GM12878 (cell line): ENCODE results near the gene ADAMTSL3. TPM values are rescaled to one million over a fixed set of nuclear protein-coding genes. Genes with fewer than 3 reads are reported as not detected.

ENCODE experiments used
- ATAC-seq: fragments of 200-7000 bp; cut with Tn5 transposase; 3 replicates; pipeline ENCODE4 v1.9.1; 2020; ENCODE audit warnings: mild to moderate bottlenecking, moderate library complexity
- BruUV-seq: library from RNA; stranded (reverse); fragments of 400-500 nt; replicated peaks from 2 replicates; lab custom pipeline; 2021; lab: Mats Ljungman, UMichigan
- CTCF ChIA-PET: fragments of 300-600 bp; sonication (Branson Sonifier 250); formaldehyde crosslinking; extraction: SDS; loops from one replicate; lab custom pipeline; 2021; ENCODE audit warnings: inconsistent platforms; lab: Yijun Ruan, JAX
- POLR2A ChIA-PET: fragments of 350-600 bp; formaldehyde crosslinking; extraction: SDS; loops from one replicate; lab custom pipeline; 2021; ENCODE audit warnings: inconsistent platforms; lab: Charles Lee
- RAD21 ChIA-PET: fragments of 300-600 bp; sonication (Branson Sonifier 250); formaldehyde crosslinking; loops from one replicate; lab custom pipeline; 2023; ENCODE audit warnings: antibody characterized with exemption; ENCODE audit not compliant: unreplicated experiment; lab: Charles Lee
- SMC1A ChIA-PET: fragments of 300-600 bp; sonication (Branson Sonifier 250); formaldehyde crosslinking; loops from one replicate; lab custom pipeline; 2023; ENCODE audit not compliant: unreplicated experiment, uncharacterized antibody; lab: Charles Lee
- DNase-seq: peaks from one replicate; pipeline ENCODE4 v3.0.0-alpha.2; 2011; ENCODE audit warnings: low read depth, low spot score
- FAIRE-seq: peaks from 3 replicates; lab custom pipeline; 2011; peaks lifted over from hg19 to GRCh38; lab: Jason Lieb, UNC
- H2AFZ ChIP-seq: 2 replicates; pipeline ENCODE4 v1.6.0; 2011; ENCODE audit warnings: low read depth, low read length, control low read depth; ENCODE audit not compliant: control insufficient read depth
- H3K27ac ChIP-seq: 2 replicates; pipeline ENCODE4 v1.5.1; 2011; ENCODE audit warnings: control low read depth; ENCODE audit not compliant: control insufficient read depth, insufficient read depth
- H3K27me3 ChIP-seq, 2 experiments: replicated peaks in 1 of 2; 2 replicates each; pipeline versions ENCODE4 v1.6.0 to v1.6.1; 2011; ENCODE audit warnings: low read length in 1 of 2; ENCODE audit not compliant: control insufficient read depth in 2 of 2, insufficient read depth in 2 of 2
- H3K36me3 ChIP-seq, 2 experiments: 2 replicates each; pipeline ENCODE4 v1.5.1; 2011; ENCODE audit warnings: low read length in 1 of 2; ENCODE audit not compliant: control insufficient read depth in 2 of 2, insufficient read depth in 2 of 2
- H3K4me1 ChIP-seq: 2 replicates; pipeline ENCODE4 v1.6.1; 2011; ENCODE audit warnings: mild to moderate bottlenecking, low read length, moderate library complexity, mixed read lengths; ENCODE audit not compliant: control insufficient read depth, insufficient read depth
- H3K4me2 ChIP-seq: 2 replicates; pipeline ENCODE4 v1.6.0; 2011; ENCODE audit warnings: control low read depth; ENCODE audit not compliant: control insufficient read depth, insufficient read depth
- H3K4me3 ChIP-seq: fragments of 200-600 bp; sonication (generic); 2 replicates; pipeline ENCODE4 v1.5.1; 2016
- H3K79me2 ChIP-seq: 2 replicates; pipeline ENCODE4 v1.6.0; 2011; ENCODE audit warnings: low read length; ENCODE audit not compliant: control insufficient read depth, insufficient read depth
- H3K9ac ChIP-seq: 2 replicates; pipeline ENCODE4 v1.8.0; 2011; ENCODE audit warnings: low read length, control low read depth, mixed read lengths; ENCODE audit not compliant: control insufficient read depth, insufficient read depth
- H3K9me3 ChIP-seq: replicated peaks from 3 replicates; pipeline ENCODE4 v1.5.1; 2011; ENCODE audit warnings: mild to moderate bottlenecking, low read length; ENCODE audit not compliant: control insufficient read depth, insufficient read depth
- H4K20me1 ChIP-seq: 2 replicates; pipeline ENCODE4 v1.6.0; 2011; ENCODE audit not compliant: control insufficient read depth, insufficient read depth
- ASH2L ChIP-seq: fragments of 300-600, 200-600 bp; sonication (generic); IDR thresholded peaks from 2 replicates; pipeline ENCODE4 v1.6.1; 2017; ENCODE audit warnings: low read depth, mild to moderate bottlenecking, borderline replicate concordance
- CHD4 ChIP-seq: fragments of 200-600 bp; sonication (generic); IDR thresholded peaks from 2 replicates; pipeline ENCODE4 v1.6.1; 2016; ENCODE audit warnings: mild to moderate bottlenecking
- ELK1 ChIP-seq: IDR thresholded peaks from 2 replicates; pipeline ENCODE4 v1.6.1; 2012; ENCODE audit warnings: low read depth, low read length, improper control_type of control experiment
- IRF3 ChIP-seq: fragments of 450-650 bp; IDR thresholded peaks from 2 replicates; pipeline ENCODE4 v1.6.1; 2014; ENCODE audit warnings: mild to moderate bottlenecking
- JUNB ChIP-seq: IDR thresholded peaks from 2 replicates; pipeline ENCODE4 v1.6.1; 2016; ENCODE audit warnings: antibody characterized with exemption, mild to moderate bottlenecking
- JUND ChIP-seq: IDR thresholded peaks from 2 replicates; pipeline ENCODE4 v1.6.1; 2012; ENCODE audit warnings: low read depth, mild to moderate bottlenecking, low read length, improper control_type of control experiment, moderate library complexity
- POLR2A ChIP-seq: IDR thresholded peaks from 2 replicates; pipeline ENCODE4 v1.6.1; 2011; ENCODE audit warnings: low read depth, mild to moderate bottlenecking, low read length
- USF2 ChIP-seq: IDR thresholded peaks from 2 replicates; pipeline ENCODE4 v1.6.1; 2011; ENCODE audit warnings: low read depth, low read length, improper control_type of control experiment, borderline replicate concordance
- ZBTB11 ChIP-seq: fragments of 450-650 bp; formaldehyde crosslinking; IDR thresholded peaks from 2 replicates; pipeline ENCODE4 v1.5.0; 2022; ENCODE audit warnings: mild to moderate bottlenecking, missing genetic modification characterization
- WGBS: methylation state at CpG from one replicate; pipeline ENCODE4 v1.1.6; 2016; ENCODE audit warnings: low lambda C conversion rate; ENCODE audit not compliant: insufficient replicate concordance, insufficient coverage; ENCODE audit errors: missing lambda C conversion rate; 5-methylcytosine and 5-hydroxymethylcytosine counted together
- in situ Hi-C: fragments of 300-500 bp; cut with MboI; formaldehyde crosslinking; loops from 9 replicates; pipeline ENCODE4 v1.14.3; 2018; ENCODE audit warnings: mixed read lengths
- intact Hi-C: fragments of 100-400 bp; cut with micrococcal nuclease; formaldehyde crosslinking; loops from one replicate; pipeline ENCODE4 v1.14.2; 2022; ENCODE audit not compliant: unreplicated experiment
- polyA plus RNA-seq, 11 experiments: library from polyadenylated mRNA; depleted of rRNA in 4 of 11; unstranded in 6 of 11; stranded (reverse) in 5 of 11; fragments of >200 nt; fragmentation: Nextera tagmentation in 4 of 11; fragmentation: Illumina TruSeq in 1 of 11; extraction: Ambion mirVana in 4 of 11; extraction: Trizol in 1 of 11; gene quantifications; 1 replicate in 1 of 11; 2 replicates in 10 of 11; pipeline versions ENCODE4 v1.2.1 to v1.2.3, GENCODE V29; 2011 to 2016; ENCODE audit warnings: inconsistent platforms in 2 of 11, missing spikeins in 2 of 11, low read depth in 1 of 11
- total RNA-seq, 4 experiments: library from RNA; depleted of rRNA in 3 of 4; stranded (reverse); fragments of >200 nt in 3 of 4; fragmentation: Illumina TruSeq in 1 of 4; extraction: Trizol in 1 of 4; gene quantifications; 2 replicates each; pipeline versions ENCODE4 v1.2.1 to v1.2.3, GENCODE V29; 2013 to 2021

ADAMTSL3 gene
- total and polyA plus RNA-seq, 10 of the 15 experiments (the other 5 are each of a cell fraction or from before 2014, with no cell fraction given): 0.01 to 0.28 (median 0.13) TPM

- H4K20me1 ChIP-seq: no peaks in the 10 kb centered on the region
- intact Hi-C loops (no loop called here), in situ Hi-C loops (no loop called here)
- H3K9ac ChIP-seq: no peak overlapping the region
- RAD21 ChIA-PET: no interaction called here
- no peak for FAIRE-seq
- H3K27me3 ChIP-seq: no peaks in the 10 kb centered on the region
- POLR2A ChIA-PET: no interaction called here
- BruUV-seq: no TSS peak
- no peak overlapping the region for H3K27ac ChIP-seq
- ATAC-seq: no peak
- no peak overlapping the region for H3K4me2 ChIP-seq
- H3K4me1 ChIP-seq: no peaks in the 10 kb centered on the region
- no peak overlapping the region for H3K4me3 ChIP-seq
- 56% methylated on average over 3 of the region's 3 CpGs for WGBS
- DNase-seq: no peak
- no peak overlapping the region for H2AFZ ChIP-seq
- TF ChIP-seq ASH2L (no peak), POLR2A (no peak), CHD4 (no peak), USF2 (no peak), ELK1 (no peak), JUNB (no peak)
- SMC1A ChIA-PET: no interaction called here
- no peaks in the 10 kb centered on the region for H3K36me3 ChIP-seq
- H3K9me3 ChIP-seq: no peaks in the 10 kb centered on the region; the same call in 2 of the 3 replicates
- no peaks in the 10 kb centered on the region for H3K79me2 ChIP-seq
- CTCF ChIA-PET: no interaction called here
Observed at GRCh38 chr15:83698294-83698693, 44.4 kb downstream of the ADAMTSL3 start.

GRCh38 chr15:83699028-83699427 lies 45.1 kb downstream of the ADAMTSL3 start:
- no peak for FAIRE-seq

More at GRCh38 chr15:83699028-83699427, 45.1 kb downstream of the ADAMTSL3 start:
- intact Hi-C loops: no loop called here
- POLR2A ChIA-PET: no interaction called here
- in situ Hi-C loops: no loop called here
- H3K9ac ChIP-seq: no peak overlapping the region
- SMC1A ChIA-PET: no interaction called here
- no peak for TF ChIP-seq ZBTB11 (CRISPR knock-in tag)
- no peak for TF ChIP-seq JUND
- TF ChIP-seq CHD4: no peak
- no peak for TF ChIP-seq IRF3
- no TSS peak for BruUV-seq
- H3K4me3 ChIP-seq: no peak overlapping the region
- no peaks in the 10 kb centered on the region for H3K4me1 ChIP-seq
- DNase-seq (no peak), ATAC-seq (no peak)
- H3K9me3 ChIP-seq: no peaks in the 10 kb centered on the region; the same call in 2 of the 3 replicates
- no peaks in the 10 kb centered on the region for H3K36me3 ChIP-seq
- no peak overlapping the region for H3K4me2 ChIP-seq
- 7% methylated on average over 2 of the region's 2 CpGs for WGBS
- H3K79me2 ChIP-seq: no peaks in the 10 kb centered on the region
- RAD21 ChIA-PET: no interaction called here
- CTCF ChIA-PET: no interaction called here
- no peaks in the 10 kb centered on the region for H3K27me3 ChIP-seq
- no peaks in the 10 kb centered on the region for H4K20me1 ChIP-seq
- no peak overlapping the region for H3K27ac ChIP-seq
- no peak overlapping the region for H2AFZ ChIP-seq
